ENCODE data around the gene ANKRD63. TPM values are rescaled to one million over a fixed set of nuclear protein-coding genes. Genes with fewer than 3 reads are reported as not detected.
A peak's percentile ranks its signal among the peaks of the same experiment; 100 is the strongest.

Gene ANKRD63
- total and polyA plus RNA-seq, 4 donors, result not detected

- Histone ChIP-seq H3K9me3 (ENCODE audit: control insufficient read depth, low read length) (no peaks in the 10 kb centered on the region), H3K36me3 (ENCODE audit: control insufficient read depth in 1 of 2, insufficient read depth in 2 of 2, low read length in 1 of 2) (no peaks in the 10 kb centered on the region), H3K27ac (ENCODE audit: low read depth in 1 of 2, low read length in 2 of 2) (no peak overlapping the region), H3K4me3 (ENCODE audit: low read length in 2 of 2) (no peak overlapping the region), H3K4me1 (ENCODE audit: control insufficient read depth in 1 of 2, insufficient read depth in 2 of 2, low read length in 2 of 2) (no peaks in the 10 kb centered on the region), H3K27me3 (ENCODE audit: control insufficient read depth in 1 of 2, insufficient read depth in 2 of 2, low read length in 1 of 2) (no peaks in the 10 kb centered on the region)
- intact Hi-C loops (cut with DNase I), result no loop called here
- ATAC-seq (ENCODE audit: low FRiP score) (no peak), DNase-seq (no peak)
- WGBS, 2 donors, result 95 to 96% methylated on average over 20 of the region's 20 CpGs
These were observed 17.0 kb downstream of the ANKRD63 start for GRCh38 chr15:40265875-40266274.

GRCh38 chr15:40265355-40265754, 17.5 kb downstream of the ANKRD63 start:
- no peaks in the 10 kb centered on the region for H3K4me1 ChIP-seq (ENCODE audit: control insufficient read depth in 1 of 2, insufficient read depth in 2 of 2, low read length in 2 of 2)
- H3K27ac ChIP-seq (ENCODE audit: low read depth in 1 of 2, low read length in 2 of 2), result no peak overlapping the region
- WGBS, 2 donors, result 86 to 88% methylated on average over 10 of the region's 10 CpGs

GRCh38 chr15:40264321-40265153, 18.3 kb downstream of the ANKRD63 start:
- Histone ChIP-seq H3K27me3 (ENCODE audit: control insufficient read depth in 1 of 2, insufficient read depth in 2 of 2, low read length in 1 of 2) (no peaks in the 10 kb centered on the region), H3K36me3 (ENCODE audit: control insufficient read depth in 1 of 2, insufficient read depth in 2 of 2, low read length in 1 of 2) (no peaks in the 10 kb centered on the region), H3K9me3 (ENCODE audit: control insufficient read depth, low read length) (no peaks in the 10 kb centered on the region), H3K4me3 (ENCODE audit: low read length in 2 of 2) (no peak overlapping the region), H3K4me1 (ENCODE audit: control insufficient read depth in 1 of 2, insufficient read depth in 2 of 2, low read length in 2 of 2) (no peaks in the 10 kb centered on the region), H3K27ac (ENCODE audit: low read depth in 1 of 2, low read length in 2 of 2) (no peak overlapping the region)
- ATAC-seq (ENCODE audit: low FRiP score) (no peak), DNase-seq (no peak)
- WGBS, 2 donors, result 82 to 87% methylated on average over 15 to 16 of the region's 16 CpGs
- intact Hi-C loops (cut with DNase I), result no loop called here

More at GRCh38 chr15:40265355-40265754, 17.5 kb downstream of the ANKRD63 start:
- no peak overlapping the region for H3K4me3 ChIP-seq (ENCODE audit: low read length in 2 of 2)
- H3K36me3 ChIP-seq (ENCODE audit: control insufficient read depth in 1 of 2, insufficient read depth in 2 of 2, low read length in 1 of 2), result no peaks in the 10 kb centered on the region
- H3K9me3 ChIP-seq (ENCODE audit: control insufficient read depth, low read length), result no peaks in the 10 kb centered on the region
- no peak for DNase-seq
- no peaks in the 10 kb centered on the region for H3K27me3 ChIP-seq (ENCODE audit: control insufficient read depth in 1 of 2, insufficient read depth in 2 of 2, low read length in 1 of 2)
- intact Hi-C loops (cut with DNase I), result no loop called here
- ATAC-seq (ENCODE audit: low FRiP score), result no peak

GRCh38 chr15:40263024-40263754, 19.7 kb downstream of the ANKRD63 start:
- H3K36me3 ChIP-seq (ENCODE audit: control insufficient read depth in 1 of 2, insufficient read depth in 2 of 2, low read length in 1 of 2), result no peaks in the 10 kb centered on the region
- no peak overlapping the region for H3K27ac ChIP-seq (ENCODE audit: low read depth in 1 of 2, low read length in 2 of 2)
- WGBS, 2 donors, result 73 to 79% methylated on average over 12 of the region's 12 CpGs
- H3K4me3 ChIP-seq (ENCODE audit: low read length in 2 of 2), result no peak overlapping the region
- H3K9me3 ChIP-seq (ENCODE audit: control insufficient read depth, low read length), result no peaks in the 10 kb centered on the region
- no peaks in the 10 kb centered on the region for H3K27me3 ChIP-seq (ENCODE audit: control insufficient read depth in 1 of 2, insufficient read depth in 2 of 2, low read length in 1 of 2)
- DNase-seq (no peak), ATAC-seq (ENCODE audit: low FRiP score) (no peak)
- H3K4me1 ChIP-seq (ENCODE audit: control insufficient read depth in 1 of 2, insufficient read depth in 2 of 2, low read length in 2 of 2), result no peaks in the 10 kb centered on the region
- intact Hi-C loops (cut with DNase I), result no loop called here

GRCh38 chr15:40259021-40259420, 23.8 kb downstream of the ANKRD63 start:
- Histone ChIP-seq H3K4me3 (ENCODE audit: low read length in 2 of 2) (no peak overlapping the region), H3K27me3 (ENCODE audit: control insufficient read depth in 1 of 2, insufficient read depth in 2 of 2, low read length in 1 of 2) (no peaks in the 10 kb centered on the region), H3K36me3 (ENCODE audit: control insufficient read depth in 1 of 2, insufficient read depth in 2 of 2, low read length in 1 of 2) (no peaks in the 10 kb centered on the region), H3K4me1 (ENCODE audit: control insufficient read depth in 1 of 2, insufficient read depth in 2 of 2, low read length in 2 of 2) (no peaks in the 10 kb centered on the region), H3K27ac (ENCODE audit: low read depth in 1 of 2, low read length in 2 of 2) (no peak overlapping the region), H3K9me3 (ENCODE audit: control insufficient read depth, low read length) (no peaks in the 10 kb centered on the region)
- DNase-seq (peak in 1 of 2 donors; percentile 43), ATAC-seq (ENCODE audit: low FRiP score) (no peak)
- intact Hi-C loops (cut with DNase I), result loop anchor here in 1 of 2 donors (10.0 kb wide), 1 partner anchor 56 kb away; no protein-coding TSS in a partner anchor
- 88 to 89% methylated on average over 7 of the region's 7 CpGs for WGBS, 2 donors

- 79 to 84% methylated on average over 8 of the region's 8 CpGs for WGBS, 2 donors
- Histone ChIP-seq H3K4me1 (ENCODE audit: control insufficient read depth in 1 of 2, insufficient read depth in 2 of 2, low read length in 2 of 2) (no peaks in the 10 kb centered on the region), H3K27ac (ENCODE audit: low read depth in 1 of 2, low read length in 2 of 2) (no peak overlapping the region), H3K36me3 (ENCODE audit: control insufficient read depth in 1 of 2, insufficient read depth in 2 of 2, low read length in 1 of 2) (no peaks in the 10 kb centered on the region), H3K9me3 (ENCODE audit: control insufficient read depth, low read length) (no peaks in the 10 kb centered on the region), H3K27me3 (ENCODE audit: control insufficient read depth in 1 of 2, insufficient read depth in 2 of 2, low read length in 1 of 2) (no peaks in the 10 kb centered on the region), H3K4me3 (ENCODE audit: low read length in 2 of 2) (no peak overlapping the region)
- intact Hi-C loops (cut with DNase I), result loop anchor here in 1 of 2 donors (10.0 kb wide), 1 partner anchor 56 kb away; no protein-coding TSS in a partner anchor
- DNase-seq (peak in 1 of 2 donors; percentile 23), ATAC-seq (ENCODE audit: low FRiP score) (no peak)
These were observed 24.3 kb downstream of the ANKRD63 start for GRCh38 chr15:40258544-40258943.

- intact Hi-C loops (cut with DNase I), result loop anchor here in 1 of 2 donors (10.0 kb wide), 1 partner anchor 57 kb away; no protein-coding TSS in a partner anchor
- ATAC-seq (ENCODE audit: low FRiP score), result no peak
These were observed 25.0 kb downstream of the ANKRD63 start for GRCh38 chr15:40257656-40258450.

GRCh38 chr15:40256638-40257235, 26.1 kb downstream of the ANKRD63 start:
- Histone ChIP-seq H3K27me3 (ENCODE audit: control insufficient read depth in 1 of 2, insufficient read depth in 2 of 2, low read length in 1 of 2) (no peaks in the 10 kb centered on the region), H3K27ac (ENCODE audit: low read depth in 1 of 2, low read length in 2 of 2) (no peak overlapping the region), H3K9me3 (ENCODE audit: control insufficient read depth, low read length) (no peaks in the 10 kb centered on the region), H3K4me3 (ENCODE audit: low read length in 2 of 2) (no peak overlapping the region), H3K4me1 (ENCODE audit: control insufficient read depth in 1 of 2, insufficient read depth in 2 of 2, low read length in 2 of 2) (no peaks in the 10 kb centered on the region), H3K36me3 (ENCODE audit: control insufficient read depth in 1 of 2, insufficient read depth in 2 of 2, low read length in 1 of 2) (no peaks in the 10 kb centered on the region)
- WGBS, 2 donors, result 94% methylated on average over 15 to 17 of the region's 17 CpGs
- DNase-seq (peak in 1 of 2 donors; percentile 34), ATAC-seq (ENCODE audit: low FRiP score) (no peak)
- intact Hi-C loops (cut with DNase I), result loop anchor here in 1 of 2 donors (10.0 kb wide), 1 partner anchor 58 kb away; no protein-coding TSS in a partner anchor

More at GRCh38 chr15:40257656-40258450, 25.0 kb downstream of the ANKRD63 start:
- no peak overlapping the region for H3K4me3 ChIP-seq (ENCODE audit: low read length in 2 of 2)
- H3K9me3 ChIP-seq (ENCODE audit: control insufficient read depth, low read length), result no peaks in the 10 kb centered on the region
- no peaks in the 10 kb centered on the region for H3K36me3 ChIP-seq (ENCODE audit: control insufficient read depth in 1 of 2, insufficient read depth in 2 of 2, low read length in 1 of 2)
- WGBS, 2 donors, result 81 to 83% methylated on average over 9 of the region's 9 CpGs
- no peaks in the 10 kb centered on the region for H3K27me3 ChIP-seq (ENCODE audit: control insufficient read depth in 1 of 2, insufficient read depth in 2 of 2, low read length in 1 of 2)
- no peaks in the 10 kb centered on the region for H3K4me1 ChIP-seq (ENCODE audit: control insufficient read depth in 1 of 2, insufficient read depth in 2 of 2, low read length in 2 of 2)
- DNase-seq, result peak in 1 of 2 donors; percentile 30
- no peak overlapping the region for H3K27ac ChIP-seq (ENCODE audit: low read depth in 1 of 2, low read length in 2 of 2)

Data from aorta (tissue), 5 donors.